H1 (cell line): ENCODE data around the gene TUBB1.

ENCODE experiments used
- CTCF ChIP-seq, 3 experiments: IDR thresholded peaks; 1 replicate in 2 of 3; 2 replicates in 1 of 3; pipeline versions ENCODE4 v1.5.1 to v1.6.1; 2011; ENCODE audit warnings: low read length in 3 of 3, mild to moderate bottlenecking in 3 of 3, inconsistent platforms in 2 of 3, low read depth in 1 of 3, moderate library complexity in 1 of 3; ENCODE audit not compliant: insufficient read depth in 1 of 3; ENCODE audit errors: control extremely low read depth in 1 of 3
- TAF1 ChIP-seq: IDR thresholded peaks from 2 replicates; pipeline ENCODE4 v1.6.1; 2011; ENCODE audit warnings: mild to moderate bottlenecking, low read depth, low read length
- TCF12 ChIP-seq: IDR thresholded peaks from 2 replicates; pipeline ENCODE4 v1.6.1; 2011; ENCODE audit warnings: low read depth, mild to moderate bottlenecking, low read length

GRCh38 chr20:59033616-59034165 is 14.5 kb downstream of the TUBB1 start:
- TF ChIP-seq CTCF (IDR thresholded peaks at IDR 0.05; ENCODE audit: control extremely low read depth in 1 of 3, insufficient read depth in 1 of 3, low read depth in 1 of 3, low read length in 3 of 3) = no peak
- TF ChIP-seq TCF12 = no peak
- no peak for TF ChIP-seq TAF1
